ENCODE measurements around the gene STK40. TPM values are rescaled to one million over a fixed set of nuclear protein-coding genes. Genes with fewer than 3 reads are reported as not detected.

The STK40 gene
- total RNA-seq, 4 donors from 2014 or later: 58.7 to 73.1 (median 63.0) TPM

GRCh38 chr1:36366091-36366661, 19.5 kb downstream of the STK40 start:
- no peak overlapping the region for H3K4me3 ChIP-seq (ENCODE audit: low read depth, poor library complexity, severe bottlenecking)
- intact Hi-C loops (cut with DNase I; ENCODE audit: low total_unique reads): no loop called here
- no peak for DNase-seq (ENCODE audit: low spot score in 2 of 2)
- no peak for TF ChIP-seq POLR2A (IDR thresholded peaks at IDR 0.05)
- TF ChIP-seq CTCF (IDR thresholded peaks at IDR 0.05): no peak
- 62 to 68% methylated on average over 18 of the region's 18 CpGs for WGBS, 2 donors

DNA sequence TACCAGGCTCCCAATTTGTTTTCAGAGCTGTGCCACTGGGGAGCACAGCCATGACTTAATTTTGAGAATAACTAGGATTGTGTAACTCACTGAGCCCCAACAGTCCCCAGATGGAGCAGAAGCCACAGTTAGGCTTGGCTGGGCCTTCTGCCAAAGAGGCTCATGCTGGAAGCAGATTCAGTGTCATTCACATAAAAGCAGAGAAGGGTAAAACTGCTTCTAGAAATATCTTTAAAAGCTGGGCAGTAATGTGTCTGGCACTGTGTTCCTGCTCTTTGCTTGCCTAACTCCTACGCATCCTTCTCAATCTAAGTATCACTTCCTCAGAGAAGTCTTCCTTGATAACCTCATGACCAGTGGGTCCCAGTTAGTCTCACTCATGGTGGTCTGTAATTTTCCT, 20.3 kb downstream of the STK40 start:
- WGBS, 2 donors: 70% methylated on average over 1 of the region's 1 CpG
- intact Hi-C loops (cut with DNase I; ENCODE audit: low total_unique reads): no loop called here
- DNase-seq (ENCODE audit: low spot score in 2 of 2): peak in 1 of 2 donors; percentile 45

GRCh38 chr1:36359911-36360550, 25.7 kb downstream of the STK40 start:
- TF ChIP-seq CTCF (IDR thresholded peaks at IDR 0.05) (no peak), POLR2A (IDR thresholded peaks at IDR 0.05) (no peak)
- H3K4me3 ChIP-seq (ENCODE audit: low read depth, poor library complexity, severe bottlenecking): no peak overlapping the region
- DNase-seq (ENCODE audit: low spot score in 2 of 2): no peak
- WGBS, 2 donors: 69 to 76% methylated on average over 6 of the region's 6 CpGs
- intact Hi-C loops (cut with DNase I; ENCODE audit: low total_unique reads): no loop called here

More for the DNA sequence above, 20.3 kb downstream of the STK40 start:
- no peak overlapping the region for H3K4me3 ChIP-seq (ENCODE audit: low read depth, poor library complexity, severe bottlenecking)
- TF ChIP-seq POLR2A (IDR thresholded peaks at IDR 0.05) (no peak), CTCF (IDR thresholded peaks at IDR 0.05) (no peak)

- 92 to 94% methylated on average over 5 of the region's 5 CpGs for WGBS, 2 donors
Observed at GRCh38 chr1:36359383-36359782, 26.3 kb downstream of the STK40 start.

GRCh38 chr1:36358514-36359084, 27.1 kb downstream of the STK40 start:
- intact Hi-C loops (cut with DNase I; ENCODE audit: low total_unique reads): no loop called here
- DNase-seq (ENCODE audit: low spot score in 2 of 2): no peak
- WGBS, 2 donors: 90 to 93% methylated on average over 13 of the region's 13 CpGs
- TF ChIP-seq CTCF (IDR thresholded peaks at IDR 0.05): no peak
- no peak for TF ChIP-seq POLR2A (IDR thresholded peaks at IDR 0.05)
- H3K4me3 ChIP-seq (ENCODE audit: low read depth, poor library complexity, severe bottlenecking): no peak overlapping the region

More at GRCh38 chr1:36359383-36359782, 26.3 kb downstream of the STK40 start:
- no peak for TF ChIP-seq POLR2A (IDR thresholded peaks at IDR 0.05)
- no peak for TF ChIP-seq CTCF (IDR thresholded peaks at IDR 0.05)
- no peak overlapping the region for H3K4me3 ChIP-seq (ENCODE audit: low read depth, poor library complexity, severe bottlenecking)
- no peak for DNase-seq (ENCODE audit: low spot score in 2 of 2)
- intact Hi-C loops (cut with DNase I; ENCODE audit: low total_unique reads): no loop called here
